D341Med (cell line): Measurements from ENCODE around the gene HCRTR1.

Experiments used
- DNase-seq: peaks from one replicate; pipeline ENCODE4 v3.0.0; 2012; ENCODE audit warnings: low spot score

HCRTR1 gene

DNA sequence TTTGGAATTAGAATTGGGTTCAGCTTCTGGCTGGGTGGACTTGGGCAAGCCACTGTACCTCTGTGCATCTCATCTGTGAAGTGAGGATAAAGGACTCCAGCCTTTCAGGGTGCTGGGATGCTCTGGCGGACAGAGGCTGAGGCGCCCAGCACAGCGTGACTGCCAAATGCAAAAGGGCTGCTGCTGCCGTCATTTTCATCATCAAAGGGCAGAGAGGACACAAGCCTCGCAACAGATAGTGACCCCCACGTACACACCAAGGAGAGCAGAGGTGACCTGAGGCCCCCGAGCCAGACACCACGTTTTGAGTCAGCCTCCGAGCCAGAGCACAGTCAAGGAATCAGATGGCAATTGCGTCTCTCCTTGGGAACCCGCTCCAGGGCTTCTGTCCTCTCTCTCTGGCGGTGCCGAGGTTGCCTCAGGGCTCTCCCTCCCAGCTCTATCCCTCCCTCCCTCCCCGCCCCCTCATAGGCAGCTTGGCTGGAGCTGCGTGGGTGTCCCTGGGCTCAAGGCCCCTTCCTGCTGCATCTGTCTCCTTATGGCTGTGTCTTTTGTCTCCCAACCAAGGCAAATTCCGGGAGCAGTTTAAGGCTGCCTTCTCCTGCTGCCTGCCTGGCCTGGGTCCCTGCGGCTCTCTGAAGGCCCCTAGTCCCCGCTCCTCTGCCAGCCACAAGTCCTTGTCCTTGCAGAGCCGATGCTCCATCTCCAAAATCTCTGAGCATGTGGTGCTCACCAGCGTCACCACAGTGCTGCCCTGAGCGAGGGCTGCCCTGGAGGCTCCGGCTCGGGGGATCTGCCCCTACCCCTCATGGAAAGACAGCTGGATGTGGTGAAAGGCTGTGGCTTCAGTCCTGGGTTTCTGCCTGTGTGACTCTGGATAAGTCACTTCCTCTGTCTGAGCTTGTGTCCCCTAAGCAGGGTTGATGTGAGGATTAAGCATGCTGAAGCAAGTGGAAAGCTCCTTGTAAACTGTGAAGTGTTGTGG is 9.0 kb downstream of the HCRTR1 start:
- DNase-seq = no peak

DNA sequence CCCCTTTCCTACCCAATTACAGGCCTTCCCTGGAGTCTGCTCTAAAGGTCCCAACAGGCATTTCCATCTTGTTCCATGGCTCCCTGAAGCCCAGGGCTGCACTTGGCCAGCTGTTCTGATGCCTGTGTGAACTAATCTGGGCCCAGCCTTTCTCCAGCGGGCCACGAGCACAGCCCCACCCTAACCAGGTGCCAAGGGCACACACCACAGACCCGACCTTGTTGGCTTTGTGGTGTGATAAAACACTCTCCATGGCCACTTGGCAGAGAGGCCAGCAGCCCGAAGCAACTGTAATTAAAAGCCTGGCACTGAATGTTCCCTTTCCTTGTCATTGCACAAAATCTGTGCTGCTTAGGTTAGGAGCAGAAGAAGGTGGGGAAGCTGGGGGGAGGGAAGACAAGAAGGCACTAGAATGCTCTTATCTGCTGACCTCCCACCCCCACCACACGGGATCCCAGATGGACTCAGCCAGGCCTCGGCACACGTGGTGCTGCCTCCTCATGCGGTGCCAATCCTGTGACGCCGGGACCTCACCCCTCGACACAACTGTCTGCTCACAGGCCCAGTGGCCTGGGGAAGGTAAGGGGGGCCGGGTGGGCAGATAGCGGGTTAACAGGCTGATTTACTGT is 9.9 kb downstream of the HCRTR1 start:
- no peak for DNase-seq

GRCh38 chr1:31627930-31628559 is 10.6 kb downstream of the HCRTR1 start:
- DNase-seq = no peak

GRCh38 chr1:31628931-31629556 is 11.6 kb downstream of the HCRTR1 start:
- no peak for DNase-seq

- no peak for DNase-seq
Observed at GRCh38 chr1:31632649-31633048, 15.2 kb downstream of the HCRTR1 start.

GRCh38 chr1:31633117-31633516 is 15.6 kb downstream of the HCRTR1 start:
- DNase-seq = peak; percentile 51

DNA sequence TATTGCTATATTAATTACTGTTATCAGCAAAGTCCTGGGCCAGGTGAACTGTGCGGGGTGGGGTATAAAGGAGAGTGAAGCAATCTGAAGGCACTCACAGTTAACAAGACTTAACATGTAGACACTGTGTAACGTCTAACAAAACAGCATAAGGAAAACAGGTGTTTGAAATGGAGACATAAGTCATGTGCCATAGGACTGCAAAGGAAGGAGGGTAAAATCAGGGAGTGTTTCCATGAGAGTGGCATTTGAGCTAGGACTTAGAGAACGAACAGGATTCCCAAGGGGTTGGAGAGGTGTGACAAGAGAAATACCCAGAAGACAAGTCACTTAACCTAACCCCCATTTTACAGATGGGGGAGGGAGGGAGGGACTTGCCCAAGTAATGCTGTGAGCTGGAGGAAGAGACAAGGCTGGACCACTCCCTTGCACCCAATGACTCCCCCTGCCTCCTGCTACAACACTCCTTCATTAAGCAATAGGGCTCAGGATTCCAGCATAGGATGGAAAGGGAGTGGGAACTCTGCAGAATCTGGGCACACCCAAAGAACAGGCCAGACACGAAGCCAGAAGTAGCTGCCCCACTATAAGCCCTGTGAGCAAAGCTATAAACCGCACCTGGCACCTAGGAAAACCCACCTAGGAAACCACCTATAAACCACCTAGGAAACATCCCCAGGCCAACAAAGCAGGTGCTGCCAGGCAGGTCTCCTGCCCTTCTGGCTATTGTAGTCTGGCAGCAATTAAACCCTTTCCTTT is 20.6 kb downstream of the HCRTR1 start:
- DNase-seq = no peak

DNA sequence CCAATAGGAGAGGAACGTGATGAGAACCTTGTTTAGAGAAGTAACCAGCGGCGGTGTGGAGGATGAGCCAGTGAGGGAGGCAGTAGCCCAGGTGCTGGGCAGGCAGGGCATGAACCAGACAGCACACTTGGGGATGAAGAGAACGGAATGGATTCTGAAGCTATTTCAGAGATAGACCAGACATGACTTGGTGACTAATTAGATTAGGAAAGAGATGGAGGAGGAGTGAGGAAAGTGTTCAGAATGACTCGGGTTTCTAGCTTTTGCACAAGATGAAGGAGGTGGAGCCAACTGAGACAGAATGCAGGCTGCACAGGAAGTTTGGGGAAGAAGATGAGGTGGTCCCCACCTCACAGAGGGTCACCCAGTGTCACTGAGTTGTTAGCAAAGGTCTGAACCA is 22.1 kb downstream of the HCRTR1 start:
- no peak for DNase-seq

GRCh38 chr1:31640179-31640578 is 22.7 kb downstream of the HCRTR1 start:
- no peak for DNase-seq

DNA sequence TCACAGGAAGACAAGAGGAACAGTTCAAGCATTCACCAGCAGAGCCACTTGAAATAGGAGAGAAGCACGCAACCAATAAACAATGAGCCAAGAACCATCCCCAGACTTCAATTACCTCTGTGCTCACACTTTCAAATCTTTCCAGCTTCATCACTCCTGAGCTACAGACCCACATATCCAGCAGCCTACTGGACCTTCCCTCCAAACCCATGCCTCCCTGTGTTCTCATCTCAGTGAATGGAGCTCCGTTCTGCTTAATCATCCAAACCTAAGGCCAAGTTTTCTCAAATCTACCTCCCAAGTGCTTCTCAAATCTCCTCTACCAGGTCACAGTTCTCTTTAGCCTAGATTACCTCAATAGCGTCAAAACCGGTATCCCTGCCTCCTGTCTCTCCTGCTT is 23.5 kb downstream of the HCRTR1 start:
- no peak for DNase-seq

GRCh38 chr1:31642366-31642765 is 24.9 kb downstream of the HCRTR1 start:
- no peak for DNase-seq

DNA sequence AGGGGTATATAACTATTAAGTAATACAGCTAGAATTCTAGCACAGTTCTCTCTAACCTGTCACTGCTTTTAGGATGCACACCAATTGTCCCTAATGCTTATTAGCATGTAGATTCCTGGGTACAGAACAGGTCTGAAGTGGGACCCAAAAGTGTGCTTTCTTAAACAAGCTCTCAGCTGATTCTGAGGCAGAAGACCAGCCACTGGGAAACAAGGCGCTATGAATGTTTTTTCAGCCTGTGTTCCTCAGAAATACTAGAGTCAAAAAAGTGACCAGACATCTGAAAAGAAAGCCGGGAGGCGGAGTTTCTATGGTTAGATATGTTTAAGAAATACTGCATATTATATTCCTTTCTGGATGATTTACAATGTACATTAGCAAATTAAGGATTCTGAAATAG is 25.4 kb downstream of the HCRTR1 start:
- no peak for DNase-seq

GRCh38 chr1:31643976-31644559 is 26.6 kb downstream of the HCRTR1 start:
- DNase-seq = no peak

- peak; percentile 99 for DNase-seq
Observed at GRCh38 chr1:31644560-31645273, 27.2 kb downstream of the HCRTR1 start, which contains the start of gene PEF1. Gene PEF1, minus strand, starts transcription at chr1:31644876. Its CDS starts 12 bp downstream, at chr1:31644864.

- no peak for DNase-seq
Observed at GRCh38 chr1:31645274-31645568, 27.7 kb downstream of the HCRTR1 start.

GRCh38 chr1:31646259-31646960 is 28.9 kb downstream of the HCRTR1 start:
- DNase-seq = no peak

- no peak for DNase-seq
Observed at GRCh38 chr1:31647106-31647505, 29.6 kb downstream of the HCRTR1 start.

GRCh38 chr1:31648190-31648589 is 30.7 kb downstream of the HCRTR1 start:
- no peak for DNase-seq

DNA sequence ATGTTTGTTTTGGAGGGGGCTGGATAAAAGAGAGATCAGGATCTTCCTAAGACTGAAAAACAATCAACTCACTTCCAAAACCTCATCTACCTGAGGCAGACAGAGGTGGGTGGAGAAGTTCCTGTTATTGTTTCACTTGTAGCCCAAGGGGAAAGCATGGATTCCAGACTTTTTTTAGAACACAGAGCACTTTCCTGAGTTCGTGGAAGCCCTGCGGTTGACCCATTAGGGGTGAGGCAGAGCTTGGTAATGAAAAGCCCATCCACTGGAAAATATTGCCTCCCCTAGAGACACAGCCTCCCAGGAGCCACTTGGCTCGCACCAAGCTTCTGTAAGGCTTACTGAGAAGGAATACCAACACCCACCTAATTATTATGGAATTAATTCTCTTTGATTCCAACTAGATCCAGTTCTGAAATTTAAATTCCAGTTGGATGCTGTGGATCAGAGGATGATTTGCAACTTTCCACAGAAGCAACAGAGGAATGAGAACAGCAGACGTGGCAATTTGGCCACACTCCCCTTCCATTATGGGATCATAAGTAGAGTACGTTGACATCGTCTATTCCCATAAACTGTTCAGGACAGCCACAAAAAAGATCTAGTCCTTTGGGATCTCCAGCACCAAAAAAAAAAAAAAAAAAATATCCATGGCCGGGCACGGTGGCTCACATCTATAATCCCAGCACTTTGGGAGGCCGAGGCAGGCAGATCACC is 31.3 kb downstream of the HCRTR1 start:
- DNase-seq = no peak
